ENCODE data around the gene HTD2.
"Not testable (repeated sequence)": the region's sequence is repeated elsewhere in the genome, so short reads cannot be mapped to it uniquely, and the experiment has no call there.

Gene HTD2

GRCh38 chr3:58269356-58269755 is 37.0 kb upstream of the HTD2 start:
- TF ChIP-seq CTCF (IDR thresholded peaks at IDR 0.05; ENCODE audit: low read length, missing control alignments): no peak
- no peak for DNase-seq (ENCODE audit: low read depth)
- H3K4me3 ChIP-seq (replicated peaks; ENCODE audit: low read depth, low read length): no peak overlapping the region

DNA sequence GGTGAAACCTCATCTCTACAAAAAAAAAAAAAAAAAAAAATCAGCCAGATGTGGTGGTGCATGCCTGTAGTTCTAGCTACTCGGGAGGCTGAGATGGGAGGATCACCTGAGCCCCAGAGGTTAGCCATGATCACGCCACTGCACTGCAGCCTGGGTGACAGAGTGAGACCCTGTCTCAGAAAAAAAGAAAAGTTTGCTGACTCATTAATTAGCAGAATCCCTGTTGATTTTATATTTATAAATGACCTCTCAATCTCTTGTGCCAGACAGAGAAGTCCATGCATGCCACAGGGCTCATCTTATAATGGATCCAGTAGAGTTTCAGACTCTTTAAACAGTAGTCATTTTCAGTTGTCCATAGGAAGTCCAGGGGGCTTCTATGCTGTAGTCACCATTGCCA is 35.8 kb upstream of the HTD2 start:
- H3K4me3 ChIP-seq (replicated peaks; ENCODE audit: low read depth, low read length): no peak overlapping the region
- DNase-seq (ENCODE audit: low read depth): no peak
- TF ChIP-seq CTCF (IDR thresholded peaks at IDR 0.05; ENCODE audit: low read length, missing control alignments): no peak

DNA sequence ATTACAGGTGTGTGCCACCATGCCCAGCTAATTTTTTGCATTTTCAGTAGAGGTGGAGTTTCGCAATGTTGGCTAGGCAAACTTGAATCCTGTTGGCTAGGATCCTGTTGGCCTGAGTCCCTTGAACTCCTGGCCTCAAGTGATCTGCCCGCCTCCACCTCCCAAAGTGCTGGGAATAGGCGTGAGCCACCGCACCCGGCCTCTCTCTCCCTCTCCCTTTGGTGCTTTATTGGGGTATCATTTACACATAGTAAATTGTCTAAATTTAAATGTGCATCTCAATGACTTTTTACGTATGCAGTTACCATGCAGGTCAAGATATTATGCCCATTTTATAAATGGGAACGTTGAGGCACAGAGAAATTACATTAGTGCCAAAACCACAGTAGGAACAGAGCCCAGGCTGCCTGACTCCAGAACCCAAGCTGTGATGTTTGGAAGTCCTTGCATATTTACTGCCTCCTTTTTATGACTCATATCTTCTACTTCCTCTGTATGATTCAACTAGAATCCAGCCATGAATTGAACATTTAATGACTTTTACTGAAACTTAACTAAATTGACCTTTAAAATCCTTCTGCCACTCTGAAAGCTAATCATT is 34.3 kb upstream of the HTD2 start:
- peak; percentile 92 for DNase-seq (ENCODE audit: low read depth)
- H3K4me3 ChIP-seq (replicated peaks; ENCODE audit: low read depth, low read length): peak overlapping the region; percentile 3
- no peak for TF ChIP-seq CTCF (IDR thresholded peaks at IDR 0.05; ENCODE audit: low read length, missing control alignments)

- no peak for TF ChIP-seq CTCF (IDR thresholded peaks at IDR 0.05; ENCODE audit: low read length, missing control alignments)
- peak; percentile 28 for DNase-seq (ENCODE audit: low read depth)
- H3K4me3 ChIP-seq (replicated peaks; ENCODE audit: low read depth, low read length): no peak overlapping the region
Measured at GRCh38 chr3:58272891-58273290, 33.4 kb upstream of the HTD2 start.

DNA sequence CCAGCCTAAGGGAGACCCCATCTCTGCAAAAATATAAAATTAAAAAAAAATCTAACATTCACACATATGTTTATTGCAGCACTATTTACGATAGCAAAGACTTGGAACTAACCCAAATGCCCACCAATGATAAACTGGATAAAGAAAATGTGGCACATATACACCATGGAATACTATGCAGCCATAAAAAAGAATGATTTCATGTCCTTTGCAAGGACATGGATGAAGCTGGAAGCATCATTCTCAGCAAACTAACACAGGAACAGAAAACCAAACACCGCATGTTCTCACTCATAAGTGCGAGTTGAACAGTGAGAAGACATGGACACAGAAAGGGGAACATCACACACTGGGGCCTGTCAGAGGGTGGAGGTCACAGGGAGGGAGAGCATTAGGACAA is 33.0 kb upstream of the HTD2 start:
- DNase-seq (ENCODE audit: low read depth); H3K4me3 ChIP-seq (replicated peaks; ENCODE audit: low read depth, low read length): not testable (repeated sequence)

- peak; percentile 57 for DNase-seq (ENCODE audit: low read depth)
- H3K4me3 ChIP-seq (replicated peaks; ENCODE audit: low read depth, low read length): no peak overlapping the region
- no peak for TF ChIP-seq CTCF (IDR thresholded peaks at IDR 0.05; ENCODE audit: low read length, missing control alignments)
Measured at GRCh38 chr3:58274027-58274614, 32.2 kb upstream of the HTD2 start.

GRCh38 chr3:58281069-58281468 is 25.3 kb upstream of the HTD2 start:
- no peak for TF ChIP-seq CTCF (IDR thresholded peaks at IDR 0.05; ENCODE audit: low read length, missing control alignments)
- H3K4me3 ChIP-seq (replicated peaks; ENCODE audit: low read depth, low read length): no peak overlapping the region
- DNase-seq (ENCODE audit: low read depth): no peak
